A549 (cell line): ENCODE measurements around the gene C1QTNF3. TPM values are rescaled to one million over a fixed set of nuclear protein-coding genes. Genes with fewer than 3 reads are reported as not detected.

Source experiments
- ATAC-seq, 2 experiments: fragments of 200-7000 bp in 1 of 2; fragments of >200 bp in 1 of 2; cut with Nextera tagmentation in 1 of 2; cut with Tn5 transposase in 1 of 2; 3 replicates each; pipeline versions ENCODE4 v1.8.0 to v1.9.1; 2018 to 2020; ENCODE audit warnings: mild to moderate bottlenecking in 1 of 2, moderate library complexity in 1 of 2
- CTCF ChIA-PET: fragments of 300-600 bp; sonication (Branson Sonifier 250); formaldehyde crosslinking; extraction: SDS; loops from one replicate; lab custom pipeline; 2021; ENCODE audit warnings: antibody characterized with exemption, inconsistent platforms; lab: Yijun Ruan, JAX
- POLR2A ChIA-PET: fragments of 350-600 bp; formaldehyde crosslinking; extraction: SDS; loops from one replicate; lab custom pipeline; 2021; ENCODE audit warnings: antibody characterized with exemption, inconsistent platforms; lab: Yijun Ruan, JAX
- DNase-seq, 2 experiments: peaks; one replicate each; pipeline versions ENCODE4 v3.0.0 to v3.0.0-alpha.2; 2011 to 2016; ENCODE audit warnings: low read depth in 1 of 2, low spot score in 1 of 2
- FAIRE-seq: peaks from 2 replicates; lab custom pipeline; 2011; peaks lifted over from hg19 to GRCh38; lab: Jason Lieb, UNC
- H3K27ac ChIP-seq, 2 experiments: fragments of >200 bp; sonication (Bioruptor Twin); formaldehyde crosslinking; 3 replicates each; pipeline ENCODE4 v1.5.1; 2016 to 2017
- H3K4me1 ChIP-seq: fragments of >200 bp; sonication (Bioruptor Twin); formaldehyde crosslinking; 3 replicates; pipeline ENCODE4 v1.6.1; 2016
- H3K4me2 ChIP-seq: fragments of >200 bp; sonication (Bioruptor Twin); formaldehyde crosslinking; 3 replicates; pipeline ENCODE4 v1.6.1; 2016
- H3K4me3 ChIP-seq: fragments of >200 bp; sonication (Bioruptor Twin); formaldehyde crosslinking; 3 replicates; pipeline ENCODE4 v1.5.1; 2016
- H3K9me3 ChIP-seq: fragments of >200 bp; sonication (Bioruptor Twin); formaldehyde crosslinking; 3 replicates; pipeline ENCODE4 v1.6.1; 2016
- EHF ChIP-seq: fragments of 250-450 bp; sonication (Bioruptor Pico); IDR thresholded peaks from 2 replicates; pipeline ENCODE4 v1.5.0; 2020; ENCODE audit warnings: mild to moderate bottlenecking
- ESRRA ChIP-seq: fragments of 150-350 bp; IDR thresholded peaks from 2 replicates; pipeline ENCODE4 v1.6.1; 2014; ENCODE audit warnings: mild to moderate bottlenecking, low read length, borderline replicate concordance
- FOSB ChIP-seq: fragments of 250-450 bp; sonication (Bioruptor Pico); IDR thresholded peaks from 2 replicates; pipeline ENCODE4 v1.5.0; 2020; ENCODE audit warnings: mild to moderate bottlenecking, moderate library complexity
- HOXB13 ChIP-seq: fragments of 250-450 bp; sonication (Bioruptor Pico); IDR thresholded peaks from 2 replicates; pipeline ENCODE4 v1.5.0; 2020; ENCODE audit warnings: low read depth, mild to moderate bottlenecking, moderate library complexity
- MAZ ChIP-seq: fragments of 150-350 bp; IDR thresholded peaks from 2 replicates; pipeline ENCODE4 v1.6.1; 2014; ENCODE audit warnings: antibody characterized with exemption, low read depth, low read length, borderline replicate concordance
- MYC ChIP-seq: IDR thresholded peaks from 2 replicates; pipeline ENCODE4 v1.6.1; 2012; ENCODE audit warnings: mild to moderate bottlenecking, inconsistent platforms, low read length, improper control_type of control experiment, borderline replicate concordance
- NR3C1 ChIP-seq: fragments of >200 bp; sonication (Bioruptor Twin); formaldehyde crosslinking; IDR thresholded peaks from 3 replicates; pipeline ENCODE4 v1.6.1; 2017
- PHF8 ChIP-seq: fragments of 200-600 bp; sonication (generic); IDR thresholded peaks from 2 replicates; pipeline ENCODE4 v1.6.1; 2016; ENCODE audit warnings: low read depth, mild to moderate bottlenecking, antibody characterized with exemption, moderate library complexity, borderline replicate concordance
- POLR2A ChIP-seq: IDR thresholded peaks from 2 replicates; pipeline ENCODE4 v1.6.1; 2012; ENCODE audit warnings: mild to moderate bottlenecking, low read length
- RAD21 ChIP-seq, 2 experiments: fragments of >200 bp in 1 of 2; sonication (Bioruptor Twin) in 1 of 2; formaldehyde crosslinking in 1 of 2; IDR thresholded peaks in 1 of 2; conservative IDR thresholded peaks in 1 of 2; 2 replicates in 1 of 2; 3 replicates in 1 of 2; pipeline ENCODE4 v1.6.1; 2012 to 2018; ENCODE audit warnings: inconsistent platforms in 1 of 2
- RARB ChIP-seq: fragments of 250-450 bp; sonication (Bioruptor Pico); IDR thresholded peaks from 2 replicates; pipeline ENCODE4 v1.8.0; 2021; ENCODE audit warnings: mild to moderate bottlenecking, moderate library complexity
- SMC3 ChIP-seq: fragments of >200 bp; sonication (Bioruptor Twin); formaldehyde crosslinking; IDR thresholded peaks from 3 replicates; pipeline ENCODE4 v1.6.1; 2018; ENCODE audit warnings: inconsistent platforms
- SREBF2 ChIP-seq: fragments of 450-650 bp; IDR thresholded peaks from 2 replicates; pipeline ENCODE4 v1.6.1; 2014; ENCODE audit warnings: mild to moderate bottlenecking, moderate library complexity
- TFCP2L1 ChIP-seq: fragments of 250-450 bp; sonication (Bioruptor Pico); IDR thresholded peaks from 2 replicates; pipeline ENCODE4 v1.5.0; 2021; ENCODE audit warnings: mild to moderate bottlenecking
- USF2 ChIP-seq: fragments of 450-650 bp; IDR thresholded peaks from 2 replicates; pipeline ENCODE4 v1.6.1; 2014; ENCODE audit warnings: antibody characterized with exemption
- ZFP36 ChIP-seq: fragments of 450-650 bp; IDR thresholded peaks from 2 replicates; pipeline ENCODE4 v1.6.1; 2014; ENCODE audit warnings: borderline replicate concordance; ENCODE audit not compliant: partially characterized antibody
- ZNF302 ChIP-seq: fragments of 250-450 bp; sonication (Bioruptor Pico); IDR thresholded peaks from 2 replicates; pipeline ENCODE4 v1.9.0; 2021; ENCODE audit warnings: inconsistent platforms, mild to moderate bottlenecking, moderate library complexity
- WGBS: methylation state at CpG from one replicate; pipeline ENCODE4 v1.1.6; 2017; ENCODE audit errors: missing lambda C conversion rate; 5-methylcytosine and 5-hydroxymethylcytosine counted together
- polyA plus RNA-seq, 4 experiments: library from polyadenylated mRNA; depleted of rRNA in 3 of 4; stranded (reverse); fragments of >200 nt; fragmentation: RNase III in 1 of 4; extraction: RNeasy Plus Mini Kit Qiagen cat#74134 plus additional on column Dnase treatment in 1 of 4; gene quantifications; 2 replicates in 3 of 4; 3 replicates in 1 of 4; pipeline ENCODE4 v1.2.3, GENCODE V29; 2011 to 2017
- TF ChIP-seq, protein P1 (sequence below): fragments of 200-600 bp; sonication (generic); IDR thresholded peaks from 2 replicates; pipeline ENCODE4 v1.6.1; 2016; ENCODE audit warnings: antibody characterized with exemption, mild to moderate bottlenecking, moderate library complexity
- TF ChIP-seq, protein P2 (sequence below): IDR thresholded peaks from 2 replicates; pipeline ENCODE4 v1.6.1; 2012
- TF ChIP-seq, protein P3 (sequence below): fragments of >200 bp; sonication (Bioruptor Twin); formaldehyde crosslinking; IDR thresholded peaks from 3 replicates; pipeline ENCODE4 v1.6.1; 2016
- TF ChIP-seq, protein P4 (sequence below): fragments of 250-450 bp; sonication (Bioruptor Pico); IDR thresholded peaks from 2 replicates; pipeline ENCODE4 v1.5.0; 2020; ENCODE audit warnings: low read depth, mild to moderate bottlenecking, moderate library complexity

Gene C1QTNF3
- polyA plus RNA-seq, 2 of the 4 experiments (the other 2 are of a cell fraction), result 0.26 to 1.4 TPM

- ChIA-PET POLR2A (no interaction called here), CTCF (interaction anchor here (0.7 kb wide), 1 partner anchor 532 kb away, joined by 5 read pairs; no protein-coding TSS in a partner anchor)
- no peak for DNase-seq
- no peak for FAIRE-seq
- Histone ChIP-seq H3K4me1 (no peaks in the 10 kb centered on the region), H3K9me3 (no peaks in the 10 kb centered on the region), H3K27ac (no peak overlapping the region), H3K4me3 (no peak overlapping the region)
- 58% methylated on average over 9 of the region's 9 CpGs for WGBS
- no peak for TF ChIP-seq USF2
- no peak for TF ChIP-seq SMC3
- TF ChIP-seq, protein P1, sequence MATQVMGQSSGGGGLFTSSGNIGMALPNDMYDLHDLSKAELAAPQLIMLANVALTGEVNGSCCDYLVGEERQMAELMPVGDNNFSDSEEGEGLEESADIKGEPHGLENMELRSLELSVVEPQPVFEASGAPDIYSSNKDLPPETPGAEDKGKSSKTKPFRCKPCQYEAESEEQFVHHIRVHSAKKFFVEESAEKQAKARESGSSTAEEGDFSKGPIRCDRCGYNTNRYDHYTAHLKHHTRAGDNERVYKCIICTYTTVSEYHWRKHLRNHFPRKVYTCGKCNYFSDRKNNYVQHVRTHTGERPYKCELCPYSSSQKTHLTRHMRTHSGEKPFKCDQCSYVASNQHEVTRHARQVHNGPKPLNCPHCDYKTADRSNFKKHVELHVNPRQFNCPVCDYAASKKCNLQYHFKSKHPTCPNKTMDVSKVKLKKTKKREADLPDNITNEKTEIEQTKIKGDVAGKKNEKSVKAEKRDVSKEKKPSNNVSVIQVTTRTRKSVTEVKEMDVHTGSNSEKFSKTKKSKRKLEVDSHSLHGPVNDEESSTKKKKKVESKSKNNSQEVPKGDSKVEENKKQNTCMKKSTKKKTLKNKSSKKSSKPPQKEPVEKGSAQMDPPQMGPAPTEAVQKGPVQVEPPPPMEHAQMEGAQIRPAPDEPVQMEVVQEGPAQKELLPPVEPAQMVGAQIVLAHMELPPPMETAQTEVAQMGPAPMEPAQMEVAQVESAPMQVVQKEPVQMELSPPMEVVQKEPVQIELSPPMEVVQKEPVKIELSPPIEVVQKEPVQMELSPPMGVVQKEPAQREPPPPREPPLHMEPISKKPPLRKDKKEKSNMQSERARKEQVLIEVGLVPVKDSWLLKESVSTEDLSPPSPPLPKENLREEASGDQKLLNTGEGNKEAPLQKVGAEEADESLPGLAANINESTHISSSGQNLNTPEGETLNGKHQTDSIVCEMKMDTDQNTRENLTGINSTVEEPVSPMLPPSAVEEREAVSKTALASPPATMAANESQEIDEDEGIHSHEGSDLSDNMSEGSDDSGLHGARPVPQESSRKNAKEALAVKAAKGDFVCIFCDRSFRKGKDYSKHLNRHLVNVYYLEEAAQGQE, result no peak
- no peak for TF ChIP-seq HOXB13 (CRISPR knock-in tag)
- TF ChIP-seq ZNF302 (CRISPR knock-in tag), result no peak
- no peak for TF ChIP-seq PHF8
- no peak for TF ChIP-seq ZFP36
- TF ChIP-seq, protein P2, sequence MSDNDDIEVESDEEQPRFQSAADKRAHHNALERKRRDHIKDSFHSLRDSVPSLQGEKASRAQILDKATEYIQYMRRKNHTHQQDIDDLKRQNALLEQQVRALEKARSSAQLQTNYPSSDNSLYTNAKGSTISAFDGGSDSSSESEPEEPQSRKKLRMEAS, result no peak
- TF ChIP-seq RAD21 (conservative IDR thresholded peaks at IDR 0.05 in 1 of 2, IDR thresholded peaks at IDR 0.05 in 1 of 2), result no peak
- TF ChIP-seq MYC, result no peak
- TF ChIP-seq, protein P3, sequence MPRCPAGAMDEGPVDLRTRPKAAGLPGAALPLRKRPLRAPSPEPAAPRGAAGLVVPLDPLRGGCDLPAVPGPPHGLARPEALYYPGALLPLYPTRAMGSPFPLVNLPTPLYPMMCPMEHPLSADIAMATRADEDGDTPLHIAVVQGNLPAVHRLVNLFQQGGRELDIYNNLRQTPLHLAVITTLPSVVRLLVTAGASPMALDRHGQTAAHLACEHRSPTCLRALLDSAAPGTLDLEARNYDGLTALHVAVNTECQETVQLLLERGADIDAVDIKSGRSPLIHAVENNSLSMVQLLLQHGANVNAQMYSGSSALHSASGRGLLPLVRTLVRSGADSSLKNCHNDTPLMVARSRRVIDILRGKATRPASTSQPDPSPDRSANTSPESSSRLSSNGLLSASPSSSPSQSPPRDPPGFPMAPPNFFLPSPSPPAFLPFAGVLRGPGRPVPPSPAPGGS, result no peak
- TF ChIP-seq, protein P4, sequence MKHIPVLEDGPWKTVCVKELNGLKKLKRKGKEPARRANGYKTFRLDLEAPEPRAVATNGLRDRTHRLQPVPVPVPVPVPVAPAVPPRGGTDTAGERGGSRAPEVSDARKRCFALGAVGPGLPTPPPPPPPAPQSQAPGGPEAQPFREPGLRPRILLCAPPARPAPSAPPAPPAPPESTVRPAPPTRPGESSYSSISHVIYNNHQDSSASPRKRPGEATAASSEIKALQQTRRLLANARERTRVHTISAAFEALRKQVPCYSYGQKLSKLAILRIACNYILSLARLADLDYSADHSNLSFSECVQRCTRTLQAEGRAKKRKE (CRISPR knock-in tag), result no peak
- TF ChIP-seq, all 56 proteins: peak for 0
- ATAC-seq, result no peak
- H3K4me2 ChIP-seq, result no peak overlapping the region
Measured at GRCh38 chr5:34026089-34026761, 16.8 kb downstream of the C1QTNF3 start.

DNA sequence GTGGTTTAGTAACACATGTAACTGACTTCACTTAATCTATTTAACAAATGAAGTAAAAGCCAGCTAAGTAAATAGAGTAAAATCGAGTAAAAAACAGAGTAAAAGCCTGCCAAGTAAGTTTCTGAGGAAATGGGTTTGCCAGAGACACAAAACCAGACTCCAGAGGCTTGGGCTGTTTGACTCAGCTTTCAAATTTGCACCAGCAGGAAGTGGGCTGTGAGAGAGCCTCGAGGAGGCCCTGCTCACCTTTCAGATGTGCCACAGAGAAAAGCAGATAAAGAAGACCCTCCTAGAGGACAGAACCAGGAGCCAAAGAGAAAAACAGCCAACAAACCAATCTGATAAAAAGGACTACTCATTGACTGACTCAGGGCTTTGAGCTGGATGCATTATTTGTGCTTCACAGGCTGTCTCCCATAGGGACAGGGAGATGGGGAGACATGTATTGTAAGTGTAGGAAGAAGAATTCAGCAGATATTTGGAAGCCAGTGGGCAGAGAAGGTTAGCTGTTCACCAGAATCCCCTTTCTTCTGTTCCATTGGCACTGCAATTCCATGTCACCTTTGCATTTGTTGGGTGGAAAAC, 20.8 kb downstream of the C1QTNF3 start:
- Histone ChIP-seq H3K4me1 (no peaks in the 10 kb centered on the region), H3K9me3 (no peaks in the 10 kb centered on the region), H3K4me2 (no peak overlapping the region), H3K27ac (no peak overlapping the region), H3K4me3 (no peak overlapping the region)
- DNase-seq, result no peak
- WGBS, result 2% methylated on average over 2 of the region's 2 CpGs
- no peak for TF ChIP-seq FOSB (CRISPR knock-in tag)
- TF ChIP-seq RARB (CRISPR knock-in tag), result no peak
- no peak for TF ChIP-seq MAZ
- TF ChIP-seq ESRRA, result no peak
- TF ChIP-seq POLR2A, result no peak
- TF ChIP-seq SREBF2, result no peak
- TF ChIP-seq TFCP2L1, result no peak
- TF ChIP-seq NR3C1, result no peak
- no peak for TF ChIP-seq EHF (CRISPR knock-in tag)
- no peak for TF ChIP-seq HOXB13 (CRISPR knock-in tag)
- ChIA-PET CTCF (no interaction called here), POLR2A (no interaction called here)
- FAIRE-seq, result no peak
- no peak for ATAC-seq
